ENCODE data around the gene KIAA1671. TPM values are rescaled to one million over a fixed set of nuclear protein-coding genes. Genes with fewer than 3 reads are reported as not detected.

Gene KIAA1671
- total and polyA plus RNA-seq, 2 donors (not counting 1 experiment from before 2014, with no cell fraction given) = 0.01 to 0.02 TPM

- Histone ChIP-seq H2AFZ (ENCODE audit: insufficient read depth, low read depth, low read length, poor library complexity, severe bottlenecking) (no peak overlapping the region), H3K79me2 (ENCODE audit: control insufficient read depth, insufficient read depth, low read length) (no peaks in the 10 kb centered on the region), H3K4me3 (ENCODE audit: control extremely low read depth in 1 of 5, extremely low read depth in 1 of 5, insufficient read depth in 1 of 5, low read depth in 2 of 5, low read length in 4 of 5) (no peak overlapping the region), H3K4me2 (replicated peaks; ENCODE audit: low read depth, low read length, poor library complexity, severe bottlenecking) (no peak overlapping the region), H3K4me1 (ENCODE audit: control insufficient read depth in 2 of 2, insufficient read depth in 2 of 2, low read length in 2 of 2) (peaks cover 0 to 13% of the 10 kb centered on the region in 2 donors), H3K9me3 (ENCODE audit: control extremely low read depth in 1 of 3, control insufficient read depth in 2 of 3, insufficient read depth in 1 of 3, low read length in 2 of 3) (no peaks in the 10 kb centered on the region), H3K27ac (ENCODE audit: low read length in 2 of 2) (no peak overlapping the region), H4K20me1 (ENCODE audit: control insufficient read depth, insufficient read depth, low read length, poor library complexity, severe bottlenecking) (no peaks in the 10 kb centered on the region), H3K36me3 (replicated peaks in 1 of 2; ENCODE audit: control extremely low read depth in 1 of 2, control insufficient read depth in 1 of 2, extremely low read depth in 1 of 2, insufficient read depth in 2 of 2, low read length in 1 of 2) (no peaks in the 10 kb centered on the region), H3K9ac (ENCODE audit: low read length) (no peak overlapping the region), H3K27me3 (replicated peaks in 1 of 4; ENCODE audit: control extremely low read depth in 1 of 4, control insufficient read depth in 3 of 4, insufficient read depth in 4 of 4, low read length in 3 of 4) (peaks cover 0 to 11% (median 0%) of the 10 kb centered on the region in 4 experiments)
- TF ChIP-seq, protein P1, sequence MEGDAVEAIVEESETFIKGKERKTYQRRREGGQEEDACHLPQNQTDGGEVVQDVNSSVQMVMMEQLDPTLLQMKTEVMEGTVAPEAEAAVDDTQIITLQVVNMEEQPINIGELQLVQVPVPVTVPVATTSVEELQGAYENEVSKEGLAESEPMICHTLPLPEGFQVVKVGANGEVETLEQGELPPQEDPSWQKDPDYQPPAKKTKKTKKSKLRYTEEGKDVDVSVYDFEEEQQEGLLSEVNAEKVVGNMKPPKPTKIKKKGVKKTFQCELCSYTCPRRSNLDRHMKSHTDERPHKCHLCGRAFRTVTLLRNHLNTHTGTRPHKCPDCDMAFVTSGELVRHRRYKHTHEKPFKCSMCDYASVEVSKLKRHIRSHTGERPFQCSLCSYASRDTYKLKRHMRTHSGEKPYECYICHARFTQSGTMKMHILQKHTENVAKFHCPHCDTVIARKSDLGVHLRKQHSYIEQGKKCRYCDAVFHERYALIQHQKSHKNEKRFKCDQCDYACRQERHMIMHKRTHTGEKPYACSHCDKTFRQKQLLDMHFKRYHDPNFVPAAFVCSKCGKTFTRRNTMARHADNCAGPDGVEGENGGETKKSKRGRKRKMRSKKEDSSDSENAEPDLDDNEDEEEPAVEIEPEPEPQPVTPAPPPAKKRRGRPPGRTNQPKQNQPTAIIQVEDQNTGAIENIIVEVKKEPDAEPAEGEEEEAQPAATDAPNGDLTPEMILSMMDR (IDR thresholded peaks at IDR 0.05) = no peak
- TF ChIP-seq EZH2 (IDR thresholded peaks at IDR 0.05; ENCODE audit: borderline replicate concordance, insufficient read depth, low read depth, low read length, poor library complexity, severe bottlenecking) = no peak
- DNase-seq (no peak), ATAC-seq (ENCODE audit: low read depth) (no peak)
- no peak overlapping the region for H3K4me3 Mint-ChIP-seq
- peaks cover 39% of the 10 kb centered on the region for H3K27me3 Mint-ChIP-seq
- ChIA-PET CTCF (no interaction called here), POLR2A (no interaction called here)
- intact Hi-C loops (cut with micrococcal nuclease) = no loop called here
- WGBS (ENCODE audit: insufficient coverage) = 94% methylated on average over 4 of the region's 5 CpGs
- no peak overlapping the region for H3K27ac Mint-ChIP-seq
- no peaks in the 10 kb centered on the region for H3K9me3 Mint-ChIP-seq (ENCODE audit: insufficient read depth)
- H3K4me1 Mint-ChIP-seq = peaks cover 4% of the 10 kb centered on the region
These were observed 108.6 kb downstream of the KIAA1671 start for GRCh38 chr22:25061134-25061533.

GRCh38 chr22:25061605-25062376 lies 109.3 kb downstream of the KIAA1671 start:
- H3K27me3 Mint-ChIP-seq = peaks cover 37% of the 10 kb centered on the region
- Histone ChIP-seq H4K20me1 (ENCODE audit: control insufficient read depth, insufficient read depth, low read length, poor library complexity, severe bottlenecking) (no peaks in the 10 kb centered on the region), H3K4me3 (ENCODE audit: control extremely low read depth in 1 of 5, extremely low read depth in 1 of 5, insufficient read depth in 1 of 5, low read depth in 2 of 5, low read length in 4 of 5) (no peak overlapping the region), H3K4me2 (replicated peaks; ENCODE audit: low read depth, low read length, poor library complexity, severe bottlenecking) (peak overlapping the region; percentile 22), H3K27me3 (replicated peaks in 1 of 4; ENCODE audit: control extremely low read depth in 1 of 4, control insufficient read depth in 3 of 4, insufficient read depth in 4 of 4, low read length in 3 of 4) (peaks cover 0 to 11% (median 0%) of the 10 kb centered on the region in 4 experiments), H3K9ac (ENCODE audit: low read length) (no peak overlapping the region), H3K36me3 (replicated peaks in 1 of 2; ENCODE audit: control extremely low read depth in 1 of 2, control insufficient read depth in 1 of 2, extremely low read depth in 1 of 2, insufficient read depth in 2 of 2, low read length in 1 of 2) (no peaks in the 10 kb centered on the region), H3K9me3 (ENCODE audit: control extremely low read depth in 1 of 3, control insufficient read depth in 2 of 3, insufficient read depth in 1 of 3, low read length in 2 of 3) (no peaks in the 10 kb centered on the region), H3K79me2 (ENCODE audit: control insufficient read depth, insufficient read depth, low read length) (no peaks in the 10 kb centered on the region), H3K4me1 (ENCODE audit: control insufficient read depth in 2 of 2, insufficient read depth in 2 of 2, low read length in 2 of 2) (peaks cover 0 to 13% of the 10 kb centered on the region in 2 donors), H3K27ac (ENCODE audit: low read length in 2 of 2) (no peak overlapping the region), H2AFZ (ENCODE audit: insufficient read depth, low read depth, low read length, poor library complexity, severe bottlenecking) (no peak overlapping the region)
- POLR2A ChIA-PET = no interaction called here
- H3K4me3 Mint-ChIP-seq = no peak overlapping the region
- ATAC-seq (ENCODE audit: low read depth) (no peak), DNase-seq (no peak)
- WGBS (ENCODE audit: insufficient coverage) = 54% methylated on average over 6 of the region's 8 CpGs
- H3K4me1 Mint-ChIP-seq = peaks cover 4% of the 10 kb centered on the region
- CTCF ChIA-PET = no interaction called here
- TF ChIP-seq, protein P1 (IDR thresholded peaks at IDR 0.05) = no peak
- no peak for TF ChIP-seq EZH2 (IDR thresholded peaks at IDR 0.05; ENCODE audit: borderline replicate concordance, insufficient read depth, low read depth, low read length, poor library complexity, severe bottlenecking)
- H3K9me3 Mint-ChIP-seq (ENCODE audit: insufficient read depth) = no peaks in the 10 kb centered on the region
- H3K27ac Mint-ChIP-seq = no peak overlapping the region
- intact Hi-C loops (cut with micrococcal nuclease) = no loop called here
